ENCODE data around the gene INAFM2. TPM values are rescaled to one million over a fixed set of nuclear protein-coding genes. Genes with fewer than 3 reads are reported as not detected.

INAFM2 gene
- polyA plus RNA-seq, 3 donors: 5.1 to 19.6 (median 8.3) TPM

- Histone ChIP-seq H3K27ac (ENCODE audit: low read depth in 1 of 2, low read length in 2 of 2) (no peak overlapping the region), H3K9me3 (replicated peaks in 1 of 2; ENCODE audit: control insufficient read depth in 1 of 2, insufficient read depth in 1 of 2, low read length in 2 of 2) (no peaks in the 10 kb centered on the region), H4K20me1 (ENCODE audit: insufficient read depth, low read length) (no peaks in the 10 kb centered on the region), H2AFZ (ENCODE audit: insufficient read depth, low read depth, low read length, poor library complexity, severe bottlenecking) (no peak overlapping the region), H3K9ac (ENCODE audit: insufficient read depth, low read length, poor library complexity, severe bottlenecking) (no peak overlapping the region), H3K36me3 (replicated peaks in 1 of 2; ENCODE audit: control insufficient read depth in 1 of 2, insufficient read depth in 2 of 2, low read length in 2 of 2) (no peaks in the 10 kb centered on the region), H3K4me3 (replicated peaks in 1 of 3; ENCODE audit: low read depth in 2 of 3, low read length in 3 of 3) (no peak overlapping the region), H3K79me2 (ENCODE audit: insufficient read depth, low read length) (no peaks in the 10 kb centered on the region), H3K27me3 (ENCODE audit: control insufficient read depth in 2 of 2, insufficient read depth in 2 of 2, low read length in 2 of 2) (no peaks in the 10 kb centered on the region), H3K4me1 (ENCODE audit: control insufficient read depth in 1 of 2, insufficient read depth in 2 of 2, low read length in 2 of 2) (peaks cover 37 to 55% of the 10 kb centered on the region in 2 donors), H3K4me2 (replicated peaks; ENCODE audit: extremely low read depth, low read length, poor library complexity, severe bottlenecking) (no peak overlapping the region)
- H3K4me1 Mint-ChIP-seq: peaks cover 38% of the 10 kb centered on the region
- intact Hi-C loops (cut with micrococcal nuclease): loop anchor here in 1 of 2 donors (5.0 kb wide), 1 partner anchor 79 kb away; no protein-coding TSS in a partner anchor
- peaks cover 0 to 5% (median 0%) of the 10 kb centered on the region in 7 donors for H3K9me3 Mint-ChIP-seq
- peak overlapping the region in 2 of 7 donors; percentile 62 for H3K27ac Mint-ChIP-seq
- peaks cover 0 to 7% (median 6%) of the 10 kb centered on the region in 3 donors for H3K27me3 Mint-ChIP-seq (ENCODE audit: low read depth in 3 of 3)
- DNase-seq: peak; percentile 61 to 82 (median 64)
- no peaks in the 10 kb centered on the region for H3K36me3 Mint-ChIP-seq
- TF ChIP-seq, protein P1, sequence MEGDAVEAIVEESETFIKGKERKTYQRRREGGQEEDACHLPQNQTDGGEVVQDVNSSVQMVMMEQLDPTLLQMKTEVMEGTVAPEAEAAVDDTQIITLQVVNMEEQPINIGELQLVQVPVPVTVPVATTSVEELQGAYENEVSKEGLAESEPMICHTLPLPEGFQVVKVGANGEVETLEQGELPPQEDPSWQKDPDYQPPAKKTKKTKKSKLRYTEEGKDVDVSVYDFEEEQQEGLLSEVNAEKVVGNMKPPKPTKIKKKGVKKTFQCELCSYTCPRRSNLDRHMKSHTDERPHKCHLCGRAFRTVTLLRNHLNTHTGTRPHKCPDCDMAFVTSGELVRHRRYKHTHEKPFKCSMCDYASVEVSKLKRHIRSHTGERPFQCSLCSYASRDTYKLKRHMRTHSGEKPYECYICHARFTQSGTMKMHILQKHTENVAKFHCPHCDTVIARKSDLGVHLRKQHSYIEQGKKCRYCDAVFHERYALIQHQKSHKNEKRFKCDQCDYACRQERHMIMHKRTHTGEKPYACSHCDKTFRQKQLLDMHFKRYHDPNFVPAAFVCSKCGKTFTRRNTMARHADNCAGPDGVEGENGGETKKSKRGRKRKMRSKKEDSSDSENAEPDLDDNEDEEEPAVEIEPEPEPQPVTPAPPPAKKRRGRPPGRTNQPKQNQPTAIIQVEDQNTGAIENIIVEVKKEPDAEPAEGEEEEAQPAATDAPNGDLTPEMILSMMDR (IDR thresholded peaks at IDR 0.05): no peak
- peak overlapping the region; percentile 17 to 64 for H3K4me3 Mint-ChIP-seq
- WGBS (ENCODE audit: insufficient coverage): 43% methylated on average over 8 of the region's 10 CpGs
These were observed 20.0 kb downstream of the INAFM2 start for GRCh38 chr15:40343512-40343911.

GRCh38 chr15:40344217-40344616, 20.7 kb downstream of the INAFM2 start:
- H3K27ac Mint-ChIP-seq: peak overlapping the region in 1 of 7 donors; percentile 62

More at GRCh38 chr15:40344217-40344616, 20.7 kb downstream of the INAFM2 start:
- Histone ChIP-seq H3K27ac (ENCODE audit: low read depth in 1 of 2, low read length in 2 of 2) (no peak overlapping the region), H3K4me1 (ENCODE audit: control insufficient read depth in 1 of 2, insufficient read depth in 2 of 2, low read length in 2 of 2) (peaks cover 35 to 48% of the 10 kb centered on the region in 2 donors), H3K4me3 (replicated peaks in 1 of 3; ENCODE audit: low read depth in 2 of 3, low read length in 3 of 3) (no peak overlapping the region), H3K36me3 (replicated peaks in 1 of 2; ENCODE audit: control insufficient read depth in 1 of 2, insufficient read depth in 2 of 2, low read length in 2 of 2) (no peaks in the 10 kb centered on the region), H3K4me2 (replicated peaks; ENCODE audit: extremely low read depth, low read length, poor library complexity, severe bottlenecking) (no peak overlapping the region), H2AFZ (ENCODE audit: insufficient read depth, low read depth, low read length, poor library complexity, severe bottlenecking) (no peak overlapping the region), H3K79me2 (ENCODE audit: insufficient read depth, low read length) (no peaks in the 10 kb centered on the region), H4K20me1 (ENCODE audit: insufficient read depth, low read length) (no peaks in the 10 kb centered on the region), H3K9ac (ENCODE audit: insufficient read depth, low read length, poor library complexity, severe bottlenecking) (no peak overlapping the region), H3K27me3 (ENCODE audit: control insufficient read depth in 2 of 2, insufficient read depth in 2 of 2, low read length in 2 of 2) (no peaks in the 10 kb centered on the region), H3K9me3 (replicated peaks in 1 of 2; ENCODE audit: control insufficient read depth in 1 of 2, insufficient read depth in 1 of 2, low read length in 2 of 2) (no peaks in the 10 kb centered on the region)
- Mint-ChIP-seq H3K4me1 (peaks cover 37% of the 10 kb centered on the region), H3K36me3 (no peaks in the 10 kb centered on the region), H3K9me3 (peaks cover 0 to 5% (median 0%) of the 10 kb centered on the region in 7 donors), H3K27me3 (ENCODE audit: low read depth in 3 of 3) (peaks cover 0 to 7% (median 7%) of the 10 kb centered on the region in 3 donors), H3K4me3 (no peak overlapping the region)
- intact Hi-C loops (cut with micrococcal nuclease): loop anchor here (2.0 to 5.0 kb wide), 2 partner anchors 77 to 78 kb away; no protein-coding TSS in a partner anchor
- DNase-seq: no peak
- TF ChIP-seq, protein P1 (IDR thresholded peaks at IDR 0.05): no peak
- WGBS (ENCODE audit: insufficient coverage): 43% methylated on average over 3 of the region's 6 CpGs

All from CD14-positive monocyte (primary cell).